Central memory CD8-positive, alpha-beta T cell (primary cell): ENCODE results near the gene CDH26.

ENCODE experiments used
- ATAC-seq: fragments of 150-1000 bp; cut with Tn5 transposase; replicated peaks from 2 replicates; pipeline ENCODE4 v1.10.0; 2022; ENCODE audit warnings: mild to moderate bottlenecking, moderate FRiP score, moderate number of reproducible peaks; ENCODE audit not compliant: poor library complexity, severe bottlenecking; ENCODE audit errors: extremely low read depth
- DNase-seq, 2 donors: peaks; one replicate each; pipeline ENCODE4 v3.0.0; 2021; ENCODE audit warnings: low spot score in 2 of 2
- H3K27ac Mint-ChIP-seq: one replicate; pipeline ENCODE4 v1.8.0; 2022; ENCODE audit warnings: low read depth, mild to moderate bottlenecking, moderate library complexity, mixed read lengths
- H3K27me3 Mint-ChIP-seq: one replicate; pipeline ENCODE4 v1.8.0; 2022; ENCODE audit warnings: mixed read lengths
- H3K36me3 Mint-ChIP-seq: one replicate; pipeline ENCODE4 v1.8.0; 2022; ENCODE audit warnings: mild to moderate bottlenecking, moderate library complexity, mixed read lengths; ENCODE audit not compliant: insufficient read depth
- H3K4me1 Mint-ChIP-seq: one replicate; pipeline ENCODE4 v1.8.0; 2022; ENCODE audit warnings: mixed read lengths
- H3K4me3 Mint-ChIP-seq: one replicate; pipeline ENCODE4 v1.8.0; 2022; ENCODE audit warnings: mild to moderate bottlenecking, moderate library complexity, mixed read lengths
- H3K9me3 Mint-ChIP-seq: one replicate; pipeline ENCODE4 v1.8.0; 2022; ENCODE audit warnings: mixed read lengths

Gene CDH26

GRCh38 chr20:59958123-59958522, at the start of gene CDH26:
TSS of gene CDH26 (plus strand) at chr20:59958423. CDS start at chr20:59958727, 304 bp downstream.
- DNase-seq (no peak), ATAC-seq (no peak)
- peak within 1 kb of the TSS; percentile 19 for H3K27ac Mint-ChIP-seq
- no peaks in the 10 kb centered on the region for H3K9me3 Mint-ChIP-seq
- no peak within 1 kb of the TSS for H3K4me3 Mint-ChIP-seq
- peaks cover 3% of the 10 kb centered on the region for H3K36me3 Mint-ChIP-seq
- no peaks in the 10 kb centered on the region for H3K27me3 Mint-ChIP-seq
- no peaks in the 10 kb centered on the region for H3K4me1 Mint-ChIP-seq

- ATAC-seq (no peak), DNase-seq (no peak)
- H3K27ac Mint-ChIP-seq = no peak overlapping the region
- H3K4me1 Mint-ChIP-seq = no peaks in the 10 kb centered on the region
- H3K9me3 Mint-ChIP-seq = no peaks in the 10 kb centered on the region
- H3K4me3 Mint-ChIP-seq = no peak overlapping the region
- H3K36me3 Mint-ChIP-seq = no peaks in the 10 kb centered on the region
- no peaks in the 10 kb centered on the region for H3K27me3 Mint-ChIP-seq
Observed at GRCh38 chr20:59908855-59909254, 49.4 kb upstream of the CDH26 start.

GRCh38 chr20:59911041-59911440, 47.2 kb upstream of the CDH26 start:
- ATAC-seq (no peak), DNase-seq (no peak)
- Mint-ChIP-seq H3K4me3 (no peak overlapping the region), H3K9me3 (no peaks in the 10 kb centered on the region), H3K27me3 (no peaks in the 10 kb centered on the region), H3K27ac (no peak overlapping the region), H3K4me1 (no peaks in the 10 kb centered on the region), H3K36me3 (peaks cover 2% of the 10 kb centered on the region)

- Mint-ChIP-seq H3K27ac (no peak overlapping the region), H3K36me3 (peaks cover 4% of the 10 kb centered on the region), H3K27me3 (no peaks in the 10 kb centered on the region), H3K4me3 (no peak overlapping the region), H3K4me1 (no peaks in the 10 kb centered on the region), H3K9me3 (no peaks in the 10 kb centered on the region)
- no peak for DNase-seq
- no peak for ATAC-seq
Observed at GRCh38 chr20:59912609-59913008, 45.6 kb upstream of the CDH26 start.

GRCh38 chr20:59920944-59921343, 37.3 kb upstream of the CDH26 start:
- no peaks in the 10 kb centered on the region for H3K4me1 Mint-ChIP-seq
- H3K4me3 Mint-ChIP-seq = no peak overlapping the region
- no peaks in the 10 kb centered on the region for H3K27me3 Mint-ChIP-seq
- H3K9me3 Mint-ChIP-seq = no peaks in the 10 kb centered on the region
- ATAC-seq = no peak
- H3K27ac Mint-ChIP-seq = no peak overlapping the region
- H3K36me3 Mint-ChIP-seq = peaks cover 1% of the 10 kb centered on the region
- no peak for DNase-seq

- DNase-seq = no peak
- no peak for ATAC-seq
- H3K4me1 Mint-ChIP-seq = no peaks in the 10 kb centered on the region
Observed at GRCh38 chr20:59923514-59923913, 34.7 kb upstream of the CDH26 start.

GRCh38 chr20:59925359-59925758, 32.9 kb upstream of the CDH26 start:
- no peak for ATAC-seq
- no peak for DNase-seq
- H3K36me3 Mint-ChIP-seq = no peaks in the 10 kb centered on the region
- H3K4me1 Mint-ChIP-seq = no peaks in the 10 kb centered on the region
- no peaks in the 10 kb centered on the region for H3K9me3 Mint-ChIP-seq
- H3K27me3 Mint-ChIP-seq = no peaks in the 10 kb centered on the region
- no peak overlapping the region for H3K27ac Mint-ChIP-seq
- H3K4me3 Mint-ChIP-seq = no peak overlapping the region

More at GRCh38 chr20:59923514-59923913, 34.7 kb upstream of the CDH26 start:
- Mint-ChIP-seq H3K9me3 (no peaks in the 10 kb centered on the region), H3K36me3 (no peaks in the 10 kb centered on the region), H3K27me3 (no peaks in the 10 kb centered on the region), H3K4me3 (no peak overlapping the region), H3K27ac (no peak overlapping the region)

GRCh38 chr20:59925899-59926298, 32.3 kb upstream of the CDH26 start:
- Mint-ChIP-seq H3K4me1 (no peaks in the 10 kb centered on the region), H3K9me3 (no peaks in the 10 kb centered on the region), H3K27me3 (no peaks in the 10 kb centered on the region), H3K27ac (no peak overlapping the region), H3K4me3 (no peak overlapping the region), H3K36me3 (no peaks in the 10 kb centered on the region)
- no peak for ATAC-seq
- no peak for DNase-seq

GRCh38 chr20:59931511-59932312, 26.5 kb upstream of the CDH26 start:
- Mint-ChIP-seq H3K4me3 (peak overlapping the region; percentile 77), H3K27me3 (no peaks in the 10 kb centered on the region), H3K9me3 (no peaks in the 10 kb centered on the region), H3K27ac (no peak overlapping the region), H3K4me1 (no peaks in the 10 kb centered on the region), H3K36me3 (peaks cover 9% of the 10 kb centered on the region)
- no peak for DNase-seq
- no peak for ATAC-seq

GRCh38 chr20:59932616-59933295, 25.5 kb upstream of the CDH26 start:
- Mint-ChIP-seq H3K36me3 (peaks cover 9% of the 10 kb centered on the region), H3K27ac (no peak overlapping the region), H3K4me3 (peak overlapping the region; percentile 77), H3K4me1 (no peaks in the 10 kb centered on the region), H3K9me3 (no peaks in the 10 kb centered on the region), H3K27me3 (no peaks in the 10 kb centered on the region)
- ATAC-seq (no peak), DNase-seq (no peak)

- peak; percentile 90 for ATAC-seq
- Mint-ChIP-seq H3K27me3 (no peaks in the 10 kb centered on the region), H3K4me3 (peak within 1 kb of the TSS; percentile 77), H3K9me3 (no peaks in the 10 kb centered on the region), H3K36me3 (peaks cover 10% of the 10 kb centered on the region), H3K4me1 (peaks cover 5% of the 10 kb centered on the region), H3K27ac (peak within 1 kb of the TSS; percentile 83)
- peak; percentile 29 to 63 for DNase-seq
Observed at GRCh38 chr20:59933296-59933848, 24.9 kb upstream of the CDH26 start, which contains the start of gene SYCP2. TSS of gene SYCP2 (minus strand) at chr20:59933637. CDS start at chr20:59922413, 11,224 bp downstream.

- Mint-ChIP-seq H3K36me3 (peaks cover 17% of the 10 kb centered on the region), H3K27ac (peak overlapping the region; percentile 83), H3K4me3 (peak overlapping the region; percentile 77), H3K27me3 (no peaks in the 10 kb centered on the region), H3K9me3 (no peaks in the 10 kb centered on the region), H3K4me1 (peaks cover 11% of the 10 kb centered on the region)
- ATAC-seq (peak; percentile 74), DNase-seq (peak; percentile 69 to 70)
Observed at GRCh38 chr20:59933849-59934585, 24.2 kb upstream of the CDH26 start.
